Measurements from ENCODE around the gene C2CD2. TPM values are rescaled to one million over a fixed set of nuclear protein-coding genes. Genes with fewer than 3 reads are reported as not detected.

The C2CD2 gene
- polyA plus RNA-seq, 3 donors, result 13.2 to 20.0 (median 19.7) TPM

DNA sequence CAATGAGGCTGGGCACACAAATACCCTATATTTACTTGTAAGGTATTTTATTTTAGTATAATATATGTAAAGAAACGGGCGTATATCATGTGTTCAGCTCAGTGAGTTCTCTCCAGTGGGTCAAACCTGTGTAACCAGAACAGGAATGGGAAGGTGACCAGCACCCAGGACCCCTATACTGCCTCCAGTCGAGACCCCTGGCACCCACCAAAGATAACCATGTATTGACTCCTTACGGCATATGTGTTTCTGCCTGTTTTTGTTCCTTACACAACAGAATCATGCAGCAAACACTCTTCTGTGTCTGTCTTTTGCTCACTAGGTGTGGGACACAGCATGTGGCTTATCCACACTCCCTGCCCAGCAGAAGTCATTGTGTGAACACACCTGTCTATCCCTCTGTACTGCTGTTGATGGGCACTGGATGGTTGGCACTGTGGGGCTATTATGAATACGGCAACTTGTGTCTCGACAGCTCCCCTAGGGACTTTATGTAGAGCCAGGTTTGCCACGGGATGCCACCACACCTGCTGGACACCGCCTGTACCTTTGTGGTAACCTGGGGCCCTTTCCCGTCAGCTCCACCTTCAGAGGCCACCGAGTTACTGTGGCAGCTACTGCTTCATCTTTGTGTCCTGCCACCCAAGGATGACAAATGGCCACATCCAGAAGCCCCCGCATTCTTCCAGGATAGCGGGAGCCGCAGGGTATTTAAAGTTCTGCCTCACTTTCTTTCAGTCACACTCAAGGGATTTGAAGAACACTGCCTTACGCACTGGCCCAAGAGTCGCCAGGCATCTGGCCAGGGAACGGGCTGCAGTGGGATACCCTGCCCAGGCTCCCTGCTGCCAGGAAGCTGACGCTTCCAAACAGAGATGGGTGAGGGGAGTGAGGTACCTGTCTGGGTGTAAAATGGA, 23.5 kb upstream of the C2CD2 start:
- DNase-seq, result no peak

- no peak for DNase-seq
These were observed 22.8 kb upstream of the C2CD2 start for GRCh38 chr21:41976611-41977010.

GRCh38 chr21:41975391-41976272, 21.8 kb upstream of the C2CD2 start:
- no peak for DNase-seq

GRCh38 chr21:41974752-41975053, 20.9 kb upstream of the C2CD2 start:
- no peak for DNase-seq

GRCh38 chr21:41973861-41974751, 20.3 kb upstream of the C2CD2 start:
- no peak for DNase-seq

- no peak for DNase-seq
These were observed 19.6 kb upstream of the C2CD2 start for GRCh38 chr21:41973427-41973831.

GRCh38 chr21:41972511-41973205, 18.8 kb upstream of the C2CD2 start:
- no peak for DNase-seq

GRCh38 chr21:41971891-41972290, 18.1 kb upstream of the C2CD2 start:
- DNase-seq, result no peak

GRCh38 chr21:41970751-41971653, 17.2 kb upstream of the C2CD2 start:
- DNase-seq, result no peak

- no peak for DNase-seq
These were observed 16.2 kb upstream of the C2CD2 start for GRCh38 chr21:41970106-41970391.

GRCh38 chr21:41967708-41968107, 13.9 kb upstream of the C2CD2 start:
- no peak for DNase-seq

DNA sequence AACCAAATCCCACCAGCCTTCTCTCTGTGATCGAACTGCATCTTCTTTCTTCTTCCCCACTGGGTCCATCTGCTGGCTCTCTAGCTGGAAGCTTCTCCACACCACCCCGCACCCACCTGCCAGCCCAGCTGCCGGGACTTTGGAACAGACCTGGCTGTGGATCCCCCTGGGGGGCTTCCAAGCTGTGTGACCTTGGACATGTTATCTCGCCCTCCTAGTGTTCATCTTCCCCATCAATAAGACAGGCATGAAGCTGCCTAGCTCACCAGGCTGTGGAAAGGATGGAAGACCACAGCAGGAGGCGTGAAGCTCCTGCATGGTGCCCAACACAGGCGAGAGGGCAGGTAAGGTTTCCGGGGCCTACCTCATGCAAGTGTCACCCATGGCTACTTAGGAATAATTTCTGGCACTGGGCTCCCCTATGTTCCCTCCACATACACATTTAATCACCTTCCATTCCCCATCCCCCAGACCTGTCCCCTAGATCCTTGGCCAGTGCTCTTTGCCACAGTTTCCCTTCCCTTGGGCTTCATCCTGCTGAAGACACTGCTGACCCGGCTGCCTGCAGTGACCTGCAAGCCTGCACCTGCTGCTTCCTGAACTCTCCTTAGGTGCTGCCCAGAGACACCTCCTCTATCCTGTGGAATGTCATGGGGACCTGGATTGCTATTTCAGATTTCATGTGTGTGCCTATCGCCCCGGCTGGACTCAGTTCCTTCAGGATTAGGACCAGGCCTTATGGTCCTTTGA, 13.2 kb upstream of the C2CD2 start:
- DNase-seq, result no peak

GRCh38 chr21:41966041-41966833, 12.4 kb upstream of the C2CD2 start:
- no peak for DNase-seq

- DNase-seq, result no peak
These were observed 11.7 kb upstream of the C2CD2 start for GRCh38 chr21:41965461-41966013.

DNA sequence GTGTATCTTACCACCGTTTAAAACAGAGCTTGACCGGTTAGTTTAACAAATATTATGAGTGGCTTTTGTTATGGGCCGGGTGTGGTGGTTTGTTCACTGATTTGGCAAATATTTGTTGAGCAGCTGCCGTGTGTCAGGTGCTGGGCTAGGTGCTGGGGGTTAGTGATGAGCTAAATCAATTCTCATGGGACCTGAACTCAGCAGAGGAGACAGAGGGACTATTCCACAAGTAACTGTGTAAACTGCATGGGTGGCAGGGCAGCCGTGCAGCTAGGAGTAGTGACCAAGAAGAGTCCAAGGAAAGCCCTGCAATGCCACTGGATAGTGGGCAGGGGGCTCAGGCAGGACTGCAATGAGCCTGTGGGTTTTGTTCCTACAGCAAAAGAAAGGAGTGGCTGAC, 11.2 kb upstream of the C2CD2 start:
- no peak for DNase-seq

GRCh38 chr21:41964171-41964570, 10.4 kb upstream of the C2CD2 start:
- no peak for DNase-seq

- DNase-seq, result no peak
These were observed 8.7 kb upstream of the C2CD2 start for GRCh38 chr21:41962425-41962966.

DNA sequence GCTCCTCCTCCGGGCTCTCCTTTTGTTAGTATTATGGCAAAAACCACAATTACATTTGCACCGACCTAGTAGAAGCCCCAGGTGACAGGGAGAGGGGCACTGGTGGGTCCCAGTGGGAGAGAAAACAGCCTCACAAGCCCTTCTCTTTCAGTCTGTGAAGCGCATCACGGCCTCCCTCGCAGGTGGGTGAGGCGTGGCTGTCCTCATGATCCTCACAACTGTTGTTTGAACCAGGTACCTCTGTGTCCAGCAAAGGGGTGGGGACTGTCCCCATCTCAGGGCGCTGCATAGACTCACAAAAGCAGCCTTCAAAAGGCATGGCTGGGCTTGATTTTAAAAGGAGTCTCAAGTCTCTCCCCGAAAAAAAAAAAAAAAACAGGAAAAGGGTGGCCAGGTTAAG, 7.9 kb upstream of the C2CD2 start:
- no peak for DNase-seq
